ENCODE results near the gene RBM38.

- TF ChIP-seq, protein P1, sequence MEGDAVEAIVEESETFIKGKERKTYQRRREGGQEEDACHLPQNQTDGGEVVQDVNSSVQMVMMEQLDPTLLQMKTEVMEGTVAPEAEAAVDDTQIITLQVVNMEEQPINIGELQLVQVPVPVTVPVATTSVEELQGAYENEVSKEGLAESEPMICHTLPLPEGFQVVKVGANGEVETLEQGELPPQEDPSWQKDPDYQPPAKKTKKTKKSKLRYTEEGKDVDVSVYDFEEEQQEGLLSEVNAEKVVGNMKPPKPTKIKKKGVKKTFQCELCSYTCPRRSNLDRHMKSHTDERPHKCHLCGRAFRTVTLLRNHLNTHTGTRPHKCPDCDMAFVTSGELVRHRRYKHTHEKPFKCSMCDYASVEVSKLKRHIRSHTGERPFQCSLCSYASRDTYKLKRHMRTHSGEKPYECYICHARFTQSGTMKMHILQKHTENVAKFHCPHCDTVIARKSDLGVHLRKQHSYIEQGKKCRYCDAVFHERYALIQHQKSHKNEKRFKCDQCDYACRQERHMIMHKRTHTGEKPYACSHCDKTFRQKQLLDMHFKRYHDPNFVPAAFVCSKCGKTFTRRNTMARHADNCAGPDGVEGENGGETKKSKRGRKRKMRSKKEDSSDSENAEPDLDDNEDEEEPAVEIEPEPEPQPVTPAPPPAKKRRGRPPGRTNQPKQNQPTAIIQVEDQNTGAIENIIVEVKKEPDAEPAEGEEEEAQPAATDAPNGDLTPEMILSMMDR (IDR thresholded peaks at IDR 0.05), result no peak
- TF ChIP-seq, protein P2, sequence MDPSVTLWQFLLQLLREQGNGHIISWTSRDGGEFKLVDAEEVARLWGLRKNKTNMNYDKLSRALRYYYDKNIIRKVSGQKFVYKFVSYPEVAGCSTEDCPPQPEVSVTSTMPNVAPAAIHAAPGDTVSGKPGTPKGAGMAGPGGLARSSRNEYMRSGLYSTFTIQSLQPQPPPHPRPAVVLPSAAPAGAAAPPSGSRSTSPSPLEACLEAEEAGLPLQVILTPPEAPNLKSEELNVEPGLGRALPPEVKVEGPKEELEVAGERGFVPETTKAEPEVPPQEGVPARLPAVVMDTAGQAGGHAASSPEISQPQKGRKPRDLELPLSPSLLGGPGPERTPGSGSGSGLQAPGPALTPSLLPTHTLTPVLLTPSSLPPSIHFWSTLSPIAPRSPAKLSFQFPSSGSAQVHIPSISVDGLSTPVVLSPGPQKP (IDR thresholded peaks at IDR 0.05; ENCODE audit: low read depth, low read length), result no peak
- TF ChIP-seq EP300 (IDR thresholded peaks at IDR 0.05) (no peak), JUNB (IDR thresholded peaks at IDR 0.05) (no peak), RNF2 (IDR thresholded peaks at IDR 0.05; ENCODE audit: borderline replicate concordance, low read depth) (no peak), ZSCAN20 (CRISPR knock-in tag; IDR thresholded peaks at IDR 0.05) (no peak), POLR2A (IDR thresholded peaks at IDR 0.05; ENCODE audit: low read length) (no peak), ZNF302 (CRISPR knock-in tag; IDR thresholded peaks at IDR 0.05) (no peak), BHLHE40 (IDR thresholded peaks at IDR 0.05; ENCODE audit: low read depth, low read length) (no peak), MYC (IDR thresholded peaks at IDR 0.05; ENCODE audit: borderline replicate concordance, low read length) (no peak), REST (IDR thresholded peaks at IDR 0.05) (no peak), CEBPB (IDR thresholded peaks at IDR 0.05) (no peak)
- TF ChIP-seq, protein P3, sequence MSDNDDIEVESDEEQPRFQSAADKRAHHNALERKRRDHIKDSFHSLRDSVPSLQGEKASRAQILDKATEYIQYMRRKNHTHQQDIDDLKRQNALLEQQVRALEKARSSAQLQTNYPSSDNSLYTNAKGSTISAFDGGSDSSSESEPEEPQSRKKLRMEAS (IDR thresholded peaks at IDR 0.05), result no peak
Measured at GRCh38 chr20:57425150-57426013, 34.2 kb downstream of the RBM38 start.
